Stomach (tissue), 9 donors: ENCODE data around the gene GAB1. TPM values are rescaled to one million over a fixed set of nuclear protein-coding genes. Genes with fewer than 3 reads are reported as not detected.

Experiments
- DNase-seq, 2 donors: peaks; one replicate each; pipeline versions ENCODE4 v3.0.0 to v3.0.0-alpha.2; 2013 to 2019
- H3K27ac ChIP-seq, 5 donors: fragments of 200-600 bp in 4 of 5; sonication (generic) in 4 of 5; one replicate each; pipeline ENCODE4 v1.5.1; 2013 to 2019; ENCODE audit warnings: mild to moderate bottlenecking in 1 of 5, moderate library complexity in 1 of 5
- H3K27me3 ChIP-seq, 3 donors: fragments of 200-600 bp; sonication (generic); one replicate each; pipeline ENCODE4 v1.5.1; 2017 to 2019; ENCODE audit warnings: mixed run types in 1 of 3
- H3K36me3 ChIP-seq, 4 donors: fragments of 200-600 bp; sonication (generic); 1 replicate in 3 of 4; 2 replicates in 1 of 4; pipeline ENCODE4 v1.5.1; 2016 to 2019
- H3K4me1 ChIP-seq, 4 donors: fragments of 200-600 bp; sonication (generic); one replicate each; pipeline ENCODE4 v1.5.1; 2016 to 2019
- H3K4me3 ChIP-seq, 4 donors: fragments of 200-600 bp; sonication (generic) in 3 of 4; one replicate each; pipeline ENCODE4 v1.5.1; 2016 to 2019; ENCODE audit warnings: mild to moderate bottlenecking in 1 of 4
- H3K9me3 ChIP-seq, 4 donors: fragments of 200-600 bp; sonication (generic); one replicate each; pipeline ENCODE4 v1.5.1; 2016 to 2019
- CTCF ChIP-seq, 7 experiments: fragments of 450-650 bp in 4 of 7; fragments of 200-600 bp in 3 of 7; sonication (generic) in 3 of 7; IDR thresholded peaks; one replicate each; pipeline ENCODE4 v1.5.1; 2016 to 2019; ENCODE audit warnings: antibody characterized with exemption in 7 of 7, control low read depth in 2 of 7, mild to moderate bottlenecking in 1 of 7
- EP300 ChIP-seq: sonication (generic); formaldehyde crosslinking; IDR thresholded peaks from one replicate; pipeline ENCODE4 v1.6.1; 2017; ENCODE audit warnings: antibody characterized with exemption
- POLR2A ChIP-seq, 4 donors: fragments of 450-650 bp; IDR thresholded peaks; one replicate each; pipeline ENCODE4 v1.6.1; 2016; ENCODE audit warnings: antibody characterized with exemption in 4 of 4, control low read depth in 2 of 4, mild to moderate bottlenecking in 1 of 4, moderate library complexity in 1 of 4
- POLR2AphosphoS5 ChIP-seq, 3 donors: sonication (generic); formaldehyde crosslinking; IDR thresholded peaks; one replicate each; pipeline ENCODE4 v1.6.1; 2016; ENCODE audit warnings: antibody characterized with exemption in 3 of 3
- WGBS, 5 donors: extraction: QIAGEN DNeasy Blood & Tissue Kit in 3 of 5; methylation state at CpG; one replicate each; pipeline versions ENCODE4 v1.1.5 to v1.1.7; 2013 to 2018; 5-methylcytosine and 5-hydroxymethylcytosine counted together
- intact Hi-C: fragments of 100-400 bp; cut with DNase I; formaldehyde crosslinking; loops from one replicate; pipeline ENCODE4 v1.15.1; 2023; ENCODE audit warnings: low total_unique reads
- polyA plus RNA-seq, 3 donors: library from polyadenylated mRNA; stranded (reverse); fragments of 200-250 nt; gene quantifications; one replicate each; pipeline ENCODE4 v1.2.3, GENCODE V29; 2013
- total RNA-seq, 5 donors: library from RNA; depleted of rRNA; stranded (reverse); fragments of >200 nt; gene quantifications; one replicate each; pipeline versions ENCODE4 v1.1.0 to v1.2.3, GENCODE V29; 2014 to 2016
- donor health status: healthy with polysubstance abuse.
- donor health status: Bipolar disorder and iron deficiency.
- donor health status: healthy.

GAB1 gene
- total and polyA plus RNA-seq, 8 donors, result 3.2 to 101 (median 29.0) TPM

GRCh38 chr4:143498021-143498420 lies 161.3 kb downstream of the GAB1 start:
- intact Hi-C loops, result no loop called here
- Histone ChIP-seq H3K4me1 (no peaks in the 10 kb centered on the region), H3K4me3 (no peak overlapping the region), H3K9me3 (no peaks in the 10 kb centered on the region), H3K27ac (no peak overlapping the region), H3K36me3 (no peaks in the 10 kb centered on the region), H3K27me3 (no peaks in the 10 kb centered on the region)
- DNase-seq, result no peak
- no peak for TF ChIP-seq POLR2AphosphoS5 (IDR thresholded peaks at IDR 0.05)
- no peak for TF ChIP-seq EP300
- TF ChIP-seq POLR2A (IDR thresholded peaks at IDR 0.05), result no peak
- no peak for TF ChIP-seq CTCF (IDR thresholded peaks at IDR 0.05)
- WGBS, 5 donors, result 63 to 83% (median 77%) methylated on average over 8 of the region's 8 CpGs

DNA sequence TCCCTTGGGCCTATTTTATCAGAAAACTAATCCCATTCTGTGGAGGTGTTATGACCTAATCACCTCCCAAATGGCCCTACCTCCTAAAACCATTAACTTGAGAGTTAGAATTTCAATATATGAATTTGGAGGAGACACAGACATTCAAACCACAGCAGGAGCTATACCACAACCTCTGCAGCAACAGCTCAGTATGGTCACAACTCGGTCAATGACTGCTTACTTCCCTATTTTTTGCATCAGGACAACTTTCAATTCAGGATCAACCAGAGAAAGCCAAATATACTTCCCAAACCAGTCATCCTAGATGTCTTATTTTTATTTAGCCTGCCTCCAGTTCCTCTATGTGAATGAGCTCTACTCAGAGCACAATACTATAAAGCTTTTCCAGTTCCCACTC lies 165.6 kb downstream of the GAB1 start:
- Histone ChIP-seq H3K36me3 (no peaks in the 10 kb centered on the region), H3K9me3 (no peaks in the 10 kb centered on the region), H3K4me3 (no peak overlapping the region), H3K27ac (no peak overlapping the region), H3K4me1 (no peaks in the 10 kb centered on the region), H3K27me3 (no peaks in the 10 kb centered on the region)
- DNase-seq, result no peak
- no peak for TF ChIP-seq POLR2A (IDR thresholded peaks at IDR 0.05)
- WGBS, 5 donors, result 79 to 88% (median 80%) methylated on average over 1 of the region's 1 CpG
- intact Hi-C loops, result no loop called here

GRCh38 chr4:143506031-143506430 lies 169.4 kb downstream of the GAB1 start:
- Histone ChIP-seq H3K27ac (no peak overlapping the region), H3K36me3 (no peaks in the 10 kb centered on the region), H3K4me3 (no peak overlapping the region), H3K9me3 (no peaks in the 10 kb centered on the region), H3K4me1 (no peaks in the 10 kb centered on the region), H3K27me3 (no peaks in the 10 kb centered on the region)
- DNase-seq, result no peak
- TF ChIP-seq POLR2AphosphoS5 (IDR thresholded peaks at IDR 0.05) (no peak), CTCF (IDR thresholded peaks at IDR 0.05) (no peak), EP300 (no peak)
- 78 to 100% (median 90%) methylated on average over 1 of the region's 1 CpG for WGBS, 5 donors
- intact Hi-C loops, result no loop called here

DNA sequence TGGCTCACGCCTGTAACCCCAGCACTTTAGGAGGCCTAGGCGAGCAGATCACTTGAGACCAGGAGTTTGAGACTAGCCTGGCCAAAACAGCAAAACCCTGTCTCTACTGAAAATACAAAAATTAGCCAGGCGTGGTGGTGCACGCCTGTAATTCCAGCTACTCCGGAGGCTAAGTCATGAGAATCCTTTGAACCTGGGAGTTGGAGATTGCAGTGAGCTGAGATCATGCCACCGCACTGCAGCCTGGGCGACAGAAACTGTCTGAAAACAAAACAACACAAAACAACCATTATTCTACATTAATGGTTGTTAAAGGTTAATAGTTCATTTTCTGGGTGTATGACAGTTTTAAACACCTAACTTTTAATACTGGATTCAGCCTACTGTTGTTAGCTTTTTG lies 175.2 kb downstream of the GAB1 start:
- intact Hi-C loops, result no loop called here
- no peaks in the 10 kb centered on the region for H3K36me3 ChIP-seq
- H3K9me3 ChIP-seq, result no peaks in the 10 kb centered on the region
- TF ChIP-seq EP300, result no peak
- no peak for TF ChIP-seq POLR2AphosphoS5 (IDR thresholded peaks at IDR 0.05)
- TF ChIP-seq POLR2A (IDR thresholded peaks at IDR 0.05), result no peak
- TF ChIP-seq CTCF (IDR thresholded peaks at IDR 0.05), result no peak
- no peak overlapping the region for H3K4me3 ChIP-seq
- no peak overlapping the region for H3K27ac ChIP-seq
- WGBS, 5 donors, result 85 to 98% (median 95%) methylated on average over 7 of the region's 7 CpGs
- H3K27me3 ChIP-seq, result no peaks in the 10 kb centered on the region
- peaks cover 20 to 33% (median 22%) of the 10 kb centered on the region in 4 donors for H3K4me1 ChIP-seq
- DNase-seq, result no peak

- no peaks in the 10 kb centered on the region for H3K9me3 ChIP-seq
- WGBS, 5 donors, result 0 to 1% (median 1%) methylated on average over 18 of the region's 18 CpGs
Measured at GRCh38 chr4:143512978-143513313, 176.3 kb downstream of the GAB1 start.

More at GRCh38 chr4:143512978-143513313, 176.3 kb downstream of the GAB1 start:
- Histone ChIP-seq H3K27me3 (no peaks in the 10 kb centered on the region), H3K4me1 (peaks cover 20 to 43% (median 31%) of the 10 kb centered on the region in 4 donors), H3K27ac (peak overlapping the region; percentile 83 to 99 (median 98)), H3K4me3 (peak overlapping the region; percentile 70 to 82 (median 76)), H3K36me3 (peaks cover 5 to 8% (median 7%) of the 10 kb centered on the region in 4 donors)
- no peak for DNase-seq
- TF ChIP-seq POLR2A (IDR thresholded peaks at IDR 0.05) (peak in 1 of 4 donors; percentile 22), CTCF (IDR thresholded peaks at IDR 0.05) (no peak)
- intact Hi-C loops, result no loop called here
